HepG2 (cell line): ENCODE measurements around the gene INO80B. TPM values are rescaled to one million over a fixed set of nuclear protein-coding genes. Genes with fewer than 3 reads are reported as not detected.

Experiments used
- ATRX ChIP-seq: sonication (generic); formaldehyde crosslinking; IDR thresholded peaks from 2 replicates; pipeline ENCODE4 v1.4.0; 2020; ENCODE audit warnings: missing genetic modification reagents, borderline replicate concordance
- E2F5 ChIP-seq: sonication (generic); formaldehyde crosslinking; conservative IDR thresholded peaks from 2 replicates; pipeline ENCODE4 v1.4.0; 2020; ENCODE audit warnings: missing genetic modification reagents
- GRHL1 ChIP-seq: sonication (generic); formaldehyde crosslinking; conservative IDR thresholded peaks from 2 replicates; pipeline ENCODE4 v1.8.0; 2022; ENCODE audit warnings: missing genetic modification reagents
- HNRNPK ChIP-seq: fragments of 200-400 bp; formaldehyde crosslinking; IDR thresholded peaks from 2 replicates; pipeline ENCODE4 v1.6.1; 2018; ENCODE audit warnings: low read length, low read depth, moderate library complexity, mild to moderate bottlenecking; ENCODE audit not compliant: poor library complexity, severe bottlenecking
- MEF2D ChIP-seq: sonication (generic); formaldehyde crosslinking; IDR thresholded peaks from 2 replicates; pipeline ENCODE4 v1.5.1; 2020; ENCODE audit warnings: mild to moderate bottlenecking, missing genetic modification reagents
- SNAI1 ChIP-seq: sonication (generic); formaldehyde crosslinking; IDR thresholded peaks from 2 replicates; pipeline ENCODE4 v1.5.0; 2020; ENCODE audit warnings: mild to moderate bottlenecking, missing genetic modification reagents, borderline replicate concordance
- ZMAT3 ChIP-seq: sonication (generic); formaldehyde crosslinking; conservative IDR thresholded peaks from 2 replicates; pipeline ENCODE4 v1.7.0; 2021; ENCODE audit warnings: missing genetic modification reagents
- ZNF142 ChIP-seq: sonication (generic); formaldehyde crosslinking; IDR thresholded peaks from 2 replicates; pipeline ENCODE4 v1.4.0; 2020; ENCODE audit warnings: missing genetic modification reagents
- ZNF256 ChIP-seq: sonication (generic); formaldehyde crosslinking; conservative IDR thresholded peaks from 2 replicates; pipeline ENCODE4 v1.4.0; 2020; ENCODE audit warnings: missing genetic modification reagents
- ZNF33A ChIP-seq: sonication (generic); formaldehyde crosslinking; IDR thresholded peaks from 2 replicates; pipeline ENCODE4 v1.5.1; 2020; ENCODE audit warnings: missing genetic modification reagents, mild to moderate bottlenecking, moderate library complexity, borderline replicate concordance
- ZNF367 ChIP-seq: sonication (generic); formaldehyde crosslinking; IDR thresholded peaks from 2 replicates; pipeline ENCODE4 v1.4.0; 2020; ENCODE audit warnings: missing genetic modification reagents, borderline replicate concordance
- ZNF503 ChIP-seq: sonication (generic); formaldehyde crosslinking; IDR thresholded peaks from 2 replicates; pipeline ENCODE4 v1.4.0; 2020; ENCODE audit warnings: missing genetic modification reagents
- ZNF547 ChIP-seq: sonication (generic); formaldehyde crosslinking; IDR thresholded peaks from 2 replicates; pipeline ENCODE4 v1.5.1; 2020; ENCODE audit warnings: mild to moderate bottlenecking, missing genetic modification reagents
- ZNF605 ChIP-seq: sonication (generic); formaldehyde crosslinking; IDR thresholded peaks from 2 replicates; pipeline ENCODE4 v1.8.0; 2022; ENCODE audit warnings: mild to moderate bottlenecking, missing genetic modification reagents
- ZNF770 ChIP-seq: sonication (generic); formaldehyde crosslinking; IDR thresholded peaks from 2 replicates; pipeline ENCODE4 v1.5.0; 2020; ENCODE audit warnings: mild to moderate bottlenecking, missing genetic modification reagents
- polyA plus RNA-seq, 8 experiments: library from polyadenylated mRNA; depleted of rRNA in 3 of 8; stranded (reverse) in 7 of 8; unstranded in 1 of 8; fragments of >200 nt; fragmentation: Illumina TruSeq in 4 of 8; extraction: Trizol in 4 of 8; gene quantifications; 2 replicates each; pipeline versions ENCODE4 v1.2.1 to v1.2.3, GENCODE V29; 2011 to 2016; ENCODE audit warnings: low read depth in 4 of 8, missing spikeins in 1 of 8, mixed read lengths in 1 of 8; ENCODE audit not compliant: insufficient read depth in 1 of 8
- total RNA-seq, 5 experiments: library from RNA; depleted of rRNA; stranded (reverse); fragments of >200 nt; fragmentation: Illumina TruSeq; extraction: Trizol; gene quantifications; 2 replicates each; pipeline ENCODE4 v1.2.3, GENCODE V29; 2016; ENCODE audit warnings: low read depth in 1 of 5

INO80B gene
- total and polyA plus RNA-seq, 2 of the 13 experiments (the other 11 are each of a cell fraction or from before 2014, with no cell fraction given) = 6.2 to 14.5 TPM

GRCh38 chr2:74481961-74482800, 27.3 kb downstream of the INO80B start (continued):
- TF ChIP-seq ZNF770 (CRISPR knock-in tag) (peak; percentile 10; the same call in 1 of the 2 replicates), GRHL1 (CRISPR knock-in tag) (no peak), ZNF503 (peak; percentile 58; the same call in 1 of the 2 replicates), ZNF256 (CRISPR knock-in tag) (peak; percentile 75; the same call in 1 of the 2 replicates), ZNF605 (CRISPR knock-in tag) (no peak), ATRX (CRISPR knock-in tag) (no peak), MEF2D (CRISPR knock-in tag) (peak; percentile 38; the same call in 1 of the 2 replicates), HNRNPK (no peak), ZNF142 (CRISPR knock-in tag) (peak; percentile 85), ZNF547 (CRISPR knock-in tag) (peak; percentile 97), ZMAT3 (CRISPR knock-in tag) (peak; percentile 55; the same call in 1 of the 2 replicates), E2F5 (CRISPR knock-in tag) (no peak), ZNF33A (CRISPR knock-in tag) (no peak), SNAI1 (CRISPR knock-in tag) (peak; percentile 98), ZNF367 (CRISPR knock-in tag) (peak; percentile 55)
